Karpas-422 (cell line): ENCODE results near the gene HOATZ. TPM values are rescaled to one million over a fixed set of nuclear protein-coding genes. Genes with fewer than 3 reads are reported as not detected.

Experiments
- small RNA-seq: library from RNA; depleted of rRNA; stranded (forward); fragments of <200 nt; gene quantifications from one replicate; pipeline ENCODE3, GENCODE V24; 2014
- total RNA-seq: library from RNA; depleted of rRNA; stranded (reverse); fragments of >200 nt; shearing (Covaris generic); gene quantifications from 2 replicates; pipeline ENCODE4 v1.2.3, GENCODE V29; 2014; ENCODE audit warnings: low replicate concordance; rRNA removed

HOATZ gene
- total RNA-seq, 1 experiment from 2014 or later, result not detected

Small RNA genes within 50 kb of the gene (small RNA-seq; reads per million reads assigned to genes)
- gene MIR34B (not detected), gene MIR34C (not detected)

Other genes with a start within 250 kb of the HOATZ start
- not detected in 2 replicates for gene POU2AF3, start 216.2 kb upstream of the HOATZ start, total RNA-seq
- 803 and 894 TPM in 2 replicates for gene POU2AF1, start 135.5 kb upstream of the HOATZ start, total RNA-seq
- gene BTG4, start 2.4 kb upstream of the HOATZ start, total RNA-seq, result not detected in 2 replicates
- not detected in 2 replicates for gene LAYN, start 25.9 kb downstream of the HOATZ start, total RNA-seq
- gene SIK2, start 87.7 kb downstream of the HOATZ start, total RNA-seq, result 56.3 and 64.8 TPM in 2 replicates